Bronchial epithelial cell (primary cell): Measurements from ENCODE around the gene SMIM17. TPM values are rescaled to one million over a fixed set of nuclear protein-coding genes. Genes with fewer than 3 reads are reported as not detected.

Experiments used
- DNase-seq: peaks from one replicate; pipeline ENCODE4 v3.0.0-alpha.2; 2010; ENCODE audit warnings: low read depth
- FAIRE-seq: peaks from 2 replicates; lab custom pipeline; 2011; peaks lifted over from hg19 to GRCh38; lab: Jason Lieb, UNC
- H3K27me3 ChIP-seq: 2 replicates; pipeline ENCODE4 v1.5.1; 2011; ENCODE audit warnings: low read length; ENCODE audit not compliant: control insufficient read depth, insufficient read depth
- H3K36me3 ChIP-seq: 2 replicates; pipeline ENCODE4 v1.5.1; 2011; ENCODE audit warnings: low read length; ENCODE audit not compliant: control insufficient read depth, insufficient read depth
- H3K4me3 ChIP-seq: 2 replicates; pipeline ENCODE4 v1.5.1; 2011; ENCODE audit warnings: mild to moderate bottlenecking, low read depth, low read length, control low read depth
- total RNA-seq: library from RNA; depleted of rRNA; stranded (reverse); fragments of >200 nt; gene quantifications from 2 replicates; pipeline ENCODE4 v1.2.1, GENCODE V29; 2014
- TF ChIP-seq, protein P1 (sequence below): IDR thresholded peaks from 2 replicates; pipeline ENCODE4 v1.5.1; 2011; ENCODE audit warnings: mild to moderate bottlenecking, moderate library complexity, low read length, control low read depth, inconsistent platforms; ENCODE audit not compliant: insufficient read depth, severe bottlenecking

Gene SMIM17
- total RNA-seq, 1 donor from 2014 or later: not detected

DNA sequence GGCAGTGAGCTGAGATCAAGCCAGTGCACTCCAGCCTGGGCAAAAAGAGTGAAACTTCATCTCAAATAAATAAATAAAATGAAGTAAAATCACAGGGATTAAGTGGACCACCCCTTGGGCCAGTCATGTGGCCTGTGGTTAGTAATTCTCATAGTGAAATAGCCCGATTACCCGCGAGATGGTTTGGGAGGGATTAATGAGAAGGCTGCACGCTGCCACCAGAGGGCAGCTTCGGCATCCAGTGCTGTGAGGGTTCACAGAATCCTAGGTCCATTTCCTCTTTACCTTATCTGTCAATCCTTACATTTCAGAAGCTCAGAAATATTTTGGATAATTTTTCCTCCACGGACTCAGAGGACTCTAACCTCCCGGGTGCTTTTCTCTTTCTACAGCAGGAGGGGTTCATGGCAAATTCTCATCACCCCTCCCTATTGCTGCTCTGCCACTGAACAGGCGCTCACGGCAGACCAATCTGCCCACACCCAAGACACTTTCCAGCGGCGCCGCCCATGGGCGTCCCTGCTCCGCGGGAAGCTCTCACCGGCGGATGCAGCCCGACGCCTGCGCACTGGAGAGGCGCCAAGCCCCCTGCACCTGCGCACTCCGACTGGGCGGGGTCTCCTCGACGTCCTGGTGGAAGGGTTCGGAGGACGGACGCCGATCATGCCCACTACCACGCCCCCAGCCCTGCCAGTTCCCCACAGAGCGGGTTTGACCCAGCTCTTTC is 17.6 kb downstream of the SMIM17 start:
- no peak for DNase-seq

DNA sequence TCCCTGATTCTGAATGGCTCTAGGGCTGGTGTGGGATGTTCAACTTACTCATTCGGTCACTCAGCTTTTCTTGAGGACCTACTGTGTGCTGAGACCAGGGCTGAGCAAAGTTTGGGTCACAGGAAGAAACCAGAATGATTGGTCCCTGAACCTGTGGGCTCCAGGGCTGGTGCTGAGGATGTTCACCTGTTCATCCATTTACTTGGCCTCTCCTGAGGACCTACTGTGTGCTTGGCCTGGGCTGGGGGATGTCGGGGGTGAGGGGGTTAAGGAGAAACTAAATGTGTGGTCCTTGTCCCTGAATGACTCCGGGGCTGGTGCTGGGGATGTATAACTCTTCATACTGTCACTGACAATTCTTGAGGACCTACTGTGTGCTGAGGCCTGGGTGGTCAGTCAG is 18.3 kb downstream of the SMIM17 start:
- H3K4me3 ChIP-seq: no peak overlapping the region
- TF ChIP-seq, protein P1, sequence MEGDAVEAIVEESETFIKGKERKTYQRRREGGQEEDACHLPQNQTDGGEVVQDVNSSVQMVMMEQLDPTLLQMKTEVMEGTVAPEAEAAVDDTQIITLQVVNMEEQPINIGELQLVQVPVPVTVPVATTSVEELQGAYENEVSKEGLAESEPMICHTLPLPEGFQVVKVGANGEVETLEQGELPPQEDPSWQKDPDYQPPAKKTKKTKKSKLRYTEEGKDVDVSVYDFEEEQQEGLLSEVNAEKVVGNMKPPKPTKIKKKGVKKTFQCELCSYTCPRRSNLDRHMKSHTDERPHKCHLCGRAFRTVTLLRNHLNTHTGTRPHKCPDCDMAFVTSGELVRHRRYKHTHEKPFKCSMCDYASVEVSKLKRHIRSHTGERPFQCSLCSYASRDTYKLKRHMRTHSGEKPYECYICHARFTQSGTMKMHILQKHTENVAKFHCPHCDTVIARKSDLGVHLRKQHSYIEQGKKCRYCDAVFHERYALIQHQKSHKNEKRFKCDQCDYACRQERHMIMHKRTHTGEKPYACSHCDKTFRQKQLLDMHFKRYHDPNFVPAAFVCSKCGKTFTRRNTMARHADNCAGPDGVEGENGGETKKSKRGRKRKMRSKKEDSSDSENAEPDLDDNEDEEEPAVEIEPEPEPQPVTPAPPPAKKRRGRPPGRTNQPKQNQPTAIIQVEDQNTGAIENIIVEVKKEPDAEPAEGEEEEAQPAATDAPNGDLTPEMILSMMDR: no peak
- DNase-seq (no peak), FAIRE-seq (no peak)
- H3K27me3 ChIP-seq: no peaks in the 10 kb centered on the region
- no peaks in the 10 kb centered on the region for H3K36me3 ChIP-seq

More for the DNA sequence above, 17.6 kb downstream of the SMIM17 start:
- FAIRE-seq: no peak
- TF ChIP-seq, protein P1: no peak
- Histone ChIP-seq H3K27me3 (no peaks in the 10 kb centered on the region), H3K4me3 (no peak overlapping the region), H3K36me3 (no peaks in the 10 kb centered on the region)

DNA sequence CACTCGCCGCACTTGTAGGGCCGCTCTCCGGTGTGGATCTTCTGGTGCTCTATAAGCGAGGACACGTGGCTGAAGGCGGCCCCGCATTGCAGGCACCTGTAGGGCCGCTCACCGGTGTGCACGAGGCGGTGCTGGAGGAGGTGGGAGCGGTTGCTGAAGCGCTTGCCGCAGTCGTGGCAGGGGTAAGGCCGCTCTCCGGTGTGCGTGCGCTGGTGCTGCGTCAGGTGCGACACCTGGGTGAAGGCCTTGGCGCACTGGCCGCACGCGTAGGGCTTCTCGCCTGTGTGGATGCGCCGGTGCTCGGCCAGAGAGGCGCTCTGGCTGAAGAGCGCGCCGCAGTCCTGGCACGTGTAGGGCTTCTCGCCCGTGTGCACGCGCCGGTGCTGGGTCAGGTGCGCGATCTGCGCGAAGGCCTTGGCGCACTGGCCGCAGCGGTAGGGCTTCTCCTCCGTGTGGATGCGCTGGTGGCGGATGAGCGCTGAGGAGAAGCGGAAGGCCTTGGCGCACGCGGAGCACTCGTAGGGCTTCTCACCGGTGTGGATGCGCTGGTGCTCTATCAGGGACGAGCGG is 21.1 kb downstream of the SMIM17 start:
- H3K36me3 ChIP-seq: no peaks in the 10 kb centered on the region
- DNase-seq: no peak
- FAIRE-seq: no peak
- no peaks in the 10 kb centered on the region for H3K27me3 ChIP-seq
- TF ChIP-seq, protein P1: no peak
- H3K4me3 ChIP-seq: no peak overlapping the region

DNA sequence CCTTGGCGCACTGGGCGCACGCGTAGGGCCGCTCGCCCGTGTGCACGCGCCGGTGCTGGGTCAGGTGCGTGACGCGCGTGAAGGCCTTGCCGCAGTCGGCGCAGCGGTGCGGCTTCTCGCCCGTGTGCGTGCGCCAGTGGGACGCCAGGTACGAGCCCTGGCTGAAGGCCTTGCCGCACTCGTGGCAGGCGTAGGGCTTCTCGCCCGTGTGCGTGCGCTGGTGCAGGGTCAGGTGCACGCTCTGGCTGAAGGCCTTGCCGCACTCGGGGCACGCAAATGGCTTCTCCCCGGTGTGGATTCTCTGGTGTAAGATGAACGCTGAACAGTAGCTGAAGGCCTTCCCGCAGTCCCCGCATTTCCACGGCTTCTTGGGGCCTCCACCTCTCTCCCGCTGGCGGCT is 21.6 kb downstream of the SMIM17 start:
- DNase-seq (no peak), FAIRE-seq (no peak)
- H3K36me3 ChIP-seq: no peaks in the 10 kb centered on the region
- TF ChIP-seq, protein P1: no peak
- H3K4me3 ChIP-seq: no peak overlapping the region
- no peaks in the 10 kb centered on the region for H3K27me3 ChIP-seq

DNA sequence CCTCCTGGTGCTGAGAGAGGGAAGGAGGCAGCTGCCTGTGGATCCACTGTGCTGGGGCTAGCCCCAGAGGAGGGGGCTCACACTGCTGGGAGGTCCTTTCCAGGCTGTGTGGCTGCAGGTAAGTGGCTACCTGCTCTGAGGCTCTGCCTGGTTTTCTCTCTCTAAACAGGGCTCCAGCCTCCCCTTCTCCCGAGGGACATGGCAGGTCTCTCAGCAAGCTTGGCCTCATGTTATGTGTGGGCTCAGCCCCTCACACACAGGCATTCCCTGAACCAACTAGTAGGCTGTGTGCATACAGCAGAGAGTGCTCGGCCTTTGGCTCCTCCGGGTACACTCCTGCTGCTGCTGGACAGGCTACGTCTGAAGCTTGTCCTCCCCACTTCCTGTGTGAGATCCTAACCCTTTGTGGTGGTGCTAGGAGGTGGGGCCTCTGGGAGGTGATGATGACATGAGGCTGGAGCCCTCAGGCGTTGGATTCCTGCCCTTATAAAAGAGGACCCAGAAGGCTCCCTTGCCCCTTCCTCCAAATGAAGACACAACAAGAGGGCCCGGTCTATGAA is 24.4 kb downstream of the SMIM17 start:
- FAIRE-seq: no peak
- H3K27me3 ChIP-seq: no peaks in the 10 kb centered on the region
- H3K4me3 ChIP-seq: no peak overlapping the region
- H3K36me3 ChIP-seq: no peaks in the 10 kb centered on the region
- TF ChIP-seq, protein P1: no peak
- no peak for DNase-seq

DNA sequence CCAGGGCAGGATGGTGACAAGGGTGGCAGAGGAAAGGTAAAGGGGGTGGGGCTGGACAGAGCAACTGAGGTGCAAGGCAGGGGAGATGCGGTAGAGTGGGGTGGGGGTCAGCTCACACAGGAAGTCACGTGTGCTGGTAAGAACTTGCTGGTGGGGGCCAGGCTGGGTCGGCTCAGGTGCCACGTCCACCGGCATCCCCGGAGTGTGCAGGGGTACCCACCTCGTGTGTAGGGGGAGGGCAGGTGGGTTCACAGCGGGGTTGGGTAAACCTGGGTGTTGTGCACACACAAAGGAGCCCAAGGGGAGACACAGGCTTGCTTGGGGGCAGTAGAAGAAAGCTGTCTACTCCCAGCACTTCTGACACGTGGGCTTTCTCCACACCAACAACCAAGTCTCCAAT is 25.7 kb downstream of the SMIM17 start:
- DNase-seq (no peak), FAIRE-seq (no peak)
- no peaks in the 10 kb centered on the region for H3K27me3 ChIP-seq
- TF ChIP-seq, protein P1: no peak
- no peaks in the 10 kb centered on the region for H3K36me3 ChIP-seq
- H3K4me3 ChIP-seq: no peak overlapping the region
